Endothelial cell of umbilical vein (primary cell): Measurements from ENCODE around the gene CBLC. TPM values are rescaled to one million over a fixed set of nuclear protein-coding genes. Genes with fewer than 3 reads are reported as not detected.

Source experiments
- BruUV-seq: library from RNA; stranded (reverse); fragments of 400-500 nt; replicated peaks from 2 replicates; lab custom pipeline; 2021; lab: Mats Ljungman, UMichigan
- CTCF ChIA-PET: fragments of 300-600, 350-600 bp; sonication (Branson Sonifier 250); formaldehyde crosslinking; loops from one replicate; lab custom pipeline; 2021; ENCODE audit warnings: antibody characterized with exemption, inconsistent platforms; lab: Charles Lee
- POLR2A ChIA-PET: fragments of 300-600, 350-600 bp; sonication (Branson Sonifier 250); formaldehyde crosslinking; loops from one replicate; lab custom pipeline; 2021; ENCODE audit warnings: antibody characterized with exemption, inconsistent platforms; lab: Charles Lee
- DNase-seq: peaks from one replicate; pipeline ENCODE4 v3.0.0-alpha.2; 2011; ENCODE audit warnings: low read depth, low spot score
- FAIRE-seq: peaks from 2 replicates; lab custom pipeline; 2011; peaks lifted over from hg19 to GRCh38; lab: Jason Lieb, UNC
- H2AFZ ChIP-seq: 2 replicates; pipeline ENCODE4 v1.6.0; 2012; ENCODE audit warnings: low read depth, low read length, control low read depth, inconsistent platforms
- H3K27ac ChIP-seq: 2 replicates; pipeline ENCODE4 v1.5.1; 2011; ENCODE audit warnings: low read depth, mild to moderate bottlenecking, control low read depth, low read length, moderate library complexity; ENCODE audit not compliant: insufficient read depth
- H3K27me3 ChIP-seq, 2 experiments: 2 replicates each; pipeline versions ENCODE4 v1.6.0 to v1.6.1; 2011; ENCODE audit warnings: low read length in 2 of 2, mixed read lengths in 1 of 2; ENCODE audit not compliant: control insufficient read depth in 2 of 2, insufficient read depth in 2 of 2
- H3K36me3 ChIP-seq, 2 experiments: 2 replicates in 1 of 2; 3 replicates in 1 of 2; pipeline ENCODE4 v1.5.1; 2011; ENCODE audit warnings: low read length in 2 of 2, mild to moderate bottlenecking in 1 of 2, moderate library complexity in 1 of 2; ENCODE audit not compliant: control insufficient read depth in 2 of 2, insufficient read depth in 2 of 2; ENCODE audit errors: extremely low read depth in 1 of 2
- H3K4me1 ChIP-seq: 3 replicates; pipeline ENCODE4 v1.5.1; 2011; ENCODE audit warnings: mild to moderate bottlenecking, low read length; ENCODE audit not compliant: control insufficient read depth, insufficient read depth; ENCODE audit errors: extremely low read depth
- H3K4me2 ChIP-seq: 2 replicates; pipeline ENCODE4 v1.6.1; 2011; ENCODE audit warnings: low read length, control low read depth, mixed read lengths; ENCODE audit not compliant: insufficient read depth
- H3K4me3 ChIP-seq, 3 experiments: fragments of 200-600 bp in 1 of 3; sonication (generic), shearing (Covaris generic) in 1 of 3; replicated peaks in 1 of 3; 2 replicates each; pipeline ENCODE4 v1.5.1; 2011 to 2016; ENCODE audit warnings: control low read depth in 3 of 3, low read length in 3 of 3, mild to moderate bottlenecking in 2 of 3, inconsistent platforms in 1 of 3, low read depth in 1 of 3, moderate library complexity in 1 of 3; ENCODE audit not compliant: insufficient read depth in 1 of 3
- H3K79me2 ChIP-seq: 2 replicates; pipeline ENCODE4 v1.6.0; 2012; ENCODE audit warnings: low read length, inconsistent platforms; ENCODE audit not compliant: control insufficient read depth, insufficient read depth
- H3K9ac ChIP-seq: replicated peaks from 2 replicates; pipeline ENCODE3; 2011; ENCODE audit warnings: low read length, control low read depth; ENCODE audit not compliant: insufficient read depth; ENCODE audit errors: extremely low read depth
- H3K9me1 ChIP-seq: replicated peaks from 3 replicates; pipeline ENCODE4 v1.6.0; 2011; ENCODE audit warnings: mild to moderate bottlenecking, low read length; ENCODE audit not compliant: control insufficient read depth, insufficient read depth; ENCODE audit errors: extremely low read depth
- H3K9me3 ChIP-seq: replicated peaks from 2 replicates; pipeline ENCODE4 v1.5.1; 2012; ENCODE audit warnings: low read length, inconsistent platforms; ENCODE audit not compliant: control insufficient read depth, insufficient read depth
- H4K20me1 ChIP-seq: replicated peaks from 2 replicates; pipeline ENCODE3; 2011; ENCODE audit warnings: mild to moderate bottlenecking, low read length; ENCODE audit not compliant: control insufficient read depth, insufficient read depth; ENCODE audit errors: extremely low read depth
- EZH2 ChIP-seq: IDR thresholded peaks from 2 replicates; pipeline ENCODE4 v1.6.1; 2012; ENCODE audit warnings: borderline replicate concordance, low read depth, mild to moderate bottlenecking, moderate library complexity, low read length, inconsistent platforms; ENCODE audit not compliant: severe bottlenecking
- FOS ChIP-seq: IDR thresholded peaks from 2 replicates; pipeline ENCODE4 v1.6.1; 2011; ENCODE audit warnings: mild to moderate bottlenecking, low read length, moderate library complexity, borderline replicate concordance; ENCODE audit not compliant: insufficient read depth
- JUN ChIP-seq: IDR thresholded peaks from 2 replicates; pipeline ENCODE4 v1.6.1; 2011; ENCODE audit warnings: borderline replicate concordance, low read depth; ENCODE audit not compliant: insufficient read length, insufficient read depth
- MYC ChIP-seq: IDR thresholded peaks from one replicate; pipeline ENCODE4 v1.6.1; 2011; ENCODE audit warnings: mild to moderate bottlenecking, low read depth, low read length
- POLR2A ChIP-seq: IDR thresholded peaks from 2 replicates; pipeline ENCODE4 v1.6.1; 2012; ENCODE audit warnings: low read depth, mild to moderate bottlenecking, control low read depth, low read length
- POLR2AphosphoS5 ChIP-seq: IDR thresholded peaks from 2 replicates; pipeline ENCODE4 v1.6.1; 2012; ENCODE audit warnings: low read depth, mild to moderate bottlenecking, control low read depth, low read length, moderate library complexity; ENCODE audit not compliant: insufficient read depth
- dilution Hi-C: fragments of 300-500 bp; cut with MboI; formaldehyde crosslinking; loops from one replicate; pipeline ENCODE4 v1.15.0; 2019; ENCODE audit warnings: low sequenced_read_pairs; ENCODE audit not compliant: extremely low pct_ligation_motif_present
- intact Hi-C: fragments of 100-400 bp; cut with micrococcal nuclease; formaldehyde crosslinking; loops from one replicate; pipeline ENCODE4 v1.10.0; 2022
- polyA plus RNA-seq, 4 experiments: library from polyadenylated mRNA; depleted of rRNA in 3 of 4; stranded (reverse) in 3 of 4; unstranded in 1 of 4; fragments of >200 nt; gene quantifications; 2 replicates each; pipeline versions ENCODE4 v1.2.1 to v1.2.3, GENCODE V29; 2011 to 2012; ENCODE audit warnings: missing spikeins in 1 of 4
- total RNA-seq: library from RNA; stranded (reverse); gene quantifications from 2 replicates; pipeline ENCODE4 v1.2.3, GENCODE V29; 2021
- TF ChIP-seq, protein P1 (sequence below), 2 donors: IDR thresholded peaks; 1 replicate in 1 of 2; 2 replicates in 1 of 2; pipeline ENCODE4 v1.5.1; 2011; ENCODE audit warnings: low read length in 2 of 2, mild to moderate bottlenecking in 2 of 2, moderate library complexity in 2 of 2, control low read depth in 1 of 2, inconsistent platforms in 1 of 2, low read depth in 1 of 2; ENCODE audit not compliant: insufficient read depth in 1 of 2; ENCODE audit errors: extremely low read depth in 1 of 2
- TF ChIP-seq, protein P2 (sequence below): IDR thresholded peaks from 2 replicates; pipeline ENCODE4 v1.6.1; 2011; ENCODE audit not compliant: insufficient read depth, insufficient read length

CBLC gene
- total and polyA plus RNA-seq, 2 donors (not counting 3 experiments of a cell fraction or from before 2014, with no cell fraction given), result 0.04 TPM; not detected in 1

DNA sequence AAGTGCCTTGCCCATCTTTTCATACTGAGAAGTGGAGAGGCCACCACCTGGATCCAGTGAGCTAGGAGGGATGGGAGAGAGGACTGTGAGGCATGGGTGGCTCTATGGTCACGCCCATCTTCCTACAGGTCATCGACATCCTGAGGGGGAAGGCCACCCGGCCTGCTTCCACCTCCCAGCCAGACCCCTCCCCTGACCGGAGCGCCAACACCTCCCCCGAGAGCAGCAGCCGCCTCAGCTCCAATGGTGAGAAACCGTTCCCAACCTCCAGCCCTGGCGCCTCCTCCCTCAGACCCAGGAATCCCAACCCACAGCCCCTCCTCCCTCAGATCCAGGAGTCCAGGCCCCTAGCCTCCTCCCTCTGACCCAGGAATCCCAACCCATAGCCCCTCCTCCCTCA, 19.1 kb upstream of the CBLC start:
- no peak overlapping the region for H2AFZ ChIP-seq
- H4K20me1 ChIP-seq, result no peaks in the 10 kb centered on the region
- H3K4me3 ChIP-seq, result no peak overlapping the region
- no peak overlapping the region for H3K4me2 ChIP-seq
- no TSS peak for BruUV-seq
- H3K27me3 ChIP-seq, result no peaks in the 10 kb centered on the region
- TF ChIP-seq, protein P1, sequence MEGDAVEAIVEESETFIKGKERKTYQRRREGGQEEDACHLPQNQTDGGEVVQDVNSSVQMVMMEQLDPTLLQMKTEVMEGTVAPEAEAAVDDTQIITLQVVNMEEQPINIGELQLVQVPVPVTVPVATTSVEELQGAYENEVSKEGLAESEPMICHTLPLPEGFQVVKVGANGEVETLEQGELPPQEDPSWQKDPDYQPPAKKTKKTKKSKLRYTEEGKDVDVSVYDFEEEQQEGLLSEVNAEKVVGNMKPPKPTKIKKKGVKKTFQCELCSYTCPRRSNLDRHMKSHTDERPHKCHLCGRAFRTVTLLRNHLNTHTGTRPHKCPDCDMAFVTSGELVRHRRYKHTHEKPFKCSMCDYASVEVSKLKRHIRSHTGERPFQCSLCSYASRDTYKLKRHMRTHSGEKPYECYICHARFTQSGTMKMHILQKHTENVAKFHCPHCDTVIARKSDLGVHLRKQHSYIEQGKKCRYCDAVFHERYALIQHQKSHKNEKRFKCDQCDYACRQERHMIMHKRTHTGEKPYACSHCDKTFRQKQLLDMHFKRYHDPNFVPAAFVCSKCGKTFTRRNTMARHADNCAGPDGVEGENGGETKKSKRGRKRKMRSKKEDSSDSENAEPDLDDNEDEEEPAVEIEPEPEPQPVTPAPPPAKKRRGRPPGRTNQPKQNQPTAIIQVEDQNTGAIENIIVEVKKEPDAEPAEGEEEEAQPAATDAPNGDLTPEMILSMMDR (IDR thresholded peaks at IDR 0.05; ENCODE audit: extremely low read depth in 1 of 2, insufficient read depth in 1 of 2, low read depth in 1 of 2, low read length in 2 of 2), result no peak
- TF ChIP-seq, protein P2, sequence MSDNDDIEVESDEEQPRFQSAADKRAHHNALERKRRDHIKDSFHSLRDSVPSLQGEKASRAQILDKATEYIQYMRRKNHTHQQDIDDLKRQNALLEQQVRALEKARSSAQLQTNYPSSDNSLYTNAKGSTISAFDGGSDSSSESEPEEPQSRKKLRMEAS, result no peak
- TF ChIP-seq EZH2, result no peak
- no peak for TF ChIP-seq FOS
- no peak for TF ChIP-seq MYC
- TF ChIP-seq POLR2AphosphoS5, result no peak
- TF ChIP-seq JUN, result no peak
- no peak for TF ChIP-seq POLR2A
- H3K9ac ChIP-seq, result no peak overlapping the region
- FAIRE-seq (no peak), DNase-seq (no peak)
- H3K9me1 ChIP-seq, result no peaks in the 10 kb centered on the region
- H3K36me3 ChIP-seq, result peaks cover 0 to 14% of the 10 kb centered on the region in 2 experiments
- peaks cover 30% of the 10 kb centered on the region for H3K4me1 ChIP-seq
- POLR2A ChIA-PET, result no interaction called here
- CTCF ChIA-PET, result interaction anchor here (1.4 to 2.5 kb wide), 8 partner anchors 8 to 69 kb away, joined by 3 to 82 read pairs (median 9); no protein-coding TSS in a partner anchor
- dilution Hi-C loops, result no loop called here
- intact Hi-C loops, result loop anchor here (5.0 kb wide), 1 partner anchor 71 kb away; no protein-coding TSS in a partner anchor
- no peak overlapping the region for H3K27ac ChIP-seq
- peaks cover 3% of the 10 kb centered on the region for H3K79me2 ChIP-seq
- no peaks in the 10 kb centered on the region for H3K9me3 ChIP-seq
